ENCODE data around the gene TMEM106A.

- TF ChIP-seq CTCF (conservative IDR thresholded peaks at IDR 0.05; ENCODE audit: low read length), result no peak; the same call in 1 of the 2 replicates
- TF ChIP-seq EZH2phosphoT487 (IDR thresholded peaks at IDR 0.05; ENCODE audit: borderline replicate concordance, low read depth, low read length), result no peak
These were observed 574 bp upstream of the TMEM106A start for GRCh38 chr17:43211123-43211479.
